SK-N-SH (cell line): Measurements from ENCODE around the gene FLT3LG.

Experiments
- FOXJ3 ChIP-seq: sonication (generic); formaldehyde crosslinking; IDR thresholded peaks from 2 replicates; pipeline ENCODE4 v1.5.1; 2020; ENCODE audit warnings: mild to moderate bottlenecking, missing genetic modification reagents
- POLR2AphosphoS5 ChIP-seq: IDR thresholded peaks from 2 replicates; pipeline ENCODE4 v1.6.1; 2012; ENCODE audit warnings: low read depth, low read length
- RFX5 ChIP-seq: IDR thresholded peaks from 2 replicates; pipeline ENCODE4 v1.6.1; 2012; ENCODE audit warnings: mild to moderate bottlenecking, improper control_type of control experiment, low read length
- TAF1 ChIP-seq: IDR thresholded peaks from 2 replicates; pipeline ENCODE4 v1.6.1; 2012; ENCODE audit warnings: low read depth, mild to moderate bottlenecking, low read length, moderate library complexity, borderline replicate concordance
- TF ChIP-seq, protein P1 (sequence below): fragments of 200-600 bp; sonication (generic); IDR thresholded peaks from 2 replicates; pipeline ENCODE4 v1.6.1; 2017; ENCODE audit warnings: antibody characterized with exemption, mild to moderate bottlenecking, moderate library complexity
- TF ChIP-seq, protein P2 (sequence below): IDR thresholded peaks from 2 replicates; pipeline ENCODE4 v1.6.1; 2012; ENCODE audit warnings: mild to moderate bottlenecking, low read depth, low read length, moderate library complexity
- TF ChIP-seq, protein P3 (sequence below): IDR thresholded peaks from 2 replicates; pipeline ENCODE4 v1.4.0; 2012; ENCODE audit warnings: low read depth
- TF ChIP-seq, protein P4 (sequence below): fragments of 150-350 bp; IDR thresholded peaks from 2 replicates; pipeline ENCODE4 v1.6.1; 2017; ENCODE audit warnings: antibody characterized with exemption, low read length, low read depth, borderline replicate concordance

DNA sequence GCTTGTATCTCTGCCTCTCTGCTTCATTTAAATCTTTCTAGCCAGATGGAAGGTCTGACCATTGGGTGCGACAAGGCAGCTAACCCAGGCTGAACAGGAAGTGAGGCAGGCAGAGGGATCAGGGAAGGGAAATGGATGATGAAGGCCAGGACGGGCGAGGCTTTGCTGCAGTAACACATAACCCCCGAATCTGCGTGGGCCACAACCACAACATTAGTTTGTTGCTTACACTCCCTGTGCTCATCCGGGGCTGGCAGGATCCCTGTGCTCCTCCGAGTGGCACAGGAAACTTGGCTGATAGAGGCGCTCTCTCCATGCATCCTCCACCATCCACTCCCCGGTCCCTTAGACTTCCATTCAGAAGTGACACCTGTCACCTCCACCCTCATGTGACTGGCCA, 1.1 kb upstream of the FLT3LG start:
- TF ChIP-seq, protein P1, sequence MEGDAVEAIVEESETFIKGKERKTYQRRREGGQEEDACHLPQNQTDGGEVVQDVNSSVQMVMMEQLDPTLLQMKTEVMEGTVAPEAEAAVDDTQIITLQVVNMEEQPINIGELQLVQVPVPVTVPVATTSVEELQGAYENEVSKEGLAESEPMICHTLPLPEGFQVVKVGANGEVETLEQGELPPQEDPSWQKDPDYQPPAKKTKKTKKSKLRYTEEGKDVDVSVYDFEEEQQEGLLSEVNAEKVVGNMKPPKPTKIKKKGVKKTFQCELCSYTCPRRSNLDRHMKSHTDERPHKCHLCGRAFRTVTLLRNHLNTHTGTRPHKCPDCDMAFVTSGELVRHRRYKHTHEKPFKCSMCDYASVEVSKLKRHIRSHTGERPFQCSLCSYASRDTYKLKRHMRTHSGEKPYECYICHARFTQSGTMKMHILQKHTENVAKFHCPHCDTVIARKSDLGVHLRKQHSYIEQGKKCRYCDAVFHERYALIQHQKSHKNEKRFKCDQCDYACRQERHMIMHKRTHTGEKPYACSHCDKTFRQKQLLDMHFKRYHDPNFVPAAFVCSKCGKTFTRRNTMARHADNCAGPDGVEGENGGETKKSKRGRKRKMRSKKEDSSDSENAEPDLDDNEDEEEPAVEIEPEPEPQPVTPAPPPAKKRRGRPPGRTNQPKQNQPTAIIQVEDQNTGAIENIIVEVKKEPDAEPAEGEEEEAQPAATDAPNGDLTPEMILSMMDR, result no peak
- TF ChIP-seq, protein P2, sequence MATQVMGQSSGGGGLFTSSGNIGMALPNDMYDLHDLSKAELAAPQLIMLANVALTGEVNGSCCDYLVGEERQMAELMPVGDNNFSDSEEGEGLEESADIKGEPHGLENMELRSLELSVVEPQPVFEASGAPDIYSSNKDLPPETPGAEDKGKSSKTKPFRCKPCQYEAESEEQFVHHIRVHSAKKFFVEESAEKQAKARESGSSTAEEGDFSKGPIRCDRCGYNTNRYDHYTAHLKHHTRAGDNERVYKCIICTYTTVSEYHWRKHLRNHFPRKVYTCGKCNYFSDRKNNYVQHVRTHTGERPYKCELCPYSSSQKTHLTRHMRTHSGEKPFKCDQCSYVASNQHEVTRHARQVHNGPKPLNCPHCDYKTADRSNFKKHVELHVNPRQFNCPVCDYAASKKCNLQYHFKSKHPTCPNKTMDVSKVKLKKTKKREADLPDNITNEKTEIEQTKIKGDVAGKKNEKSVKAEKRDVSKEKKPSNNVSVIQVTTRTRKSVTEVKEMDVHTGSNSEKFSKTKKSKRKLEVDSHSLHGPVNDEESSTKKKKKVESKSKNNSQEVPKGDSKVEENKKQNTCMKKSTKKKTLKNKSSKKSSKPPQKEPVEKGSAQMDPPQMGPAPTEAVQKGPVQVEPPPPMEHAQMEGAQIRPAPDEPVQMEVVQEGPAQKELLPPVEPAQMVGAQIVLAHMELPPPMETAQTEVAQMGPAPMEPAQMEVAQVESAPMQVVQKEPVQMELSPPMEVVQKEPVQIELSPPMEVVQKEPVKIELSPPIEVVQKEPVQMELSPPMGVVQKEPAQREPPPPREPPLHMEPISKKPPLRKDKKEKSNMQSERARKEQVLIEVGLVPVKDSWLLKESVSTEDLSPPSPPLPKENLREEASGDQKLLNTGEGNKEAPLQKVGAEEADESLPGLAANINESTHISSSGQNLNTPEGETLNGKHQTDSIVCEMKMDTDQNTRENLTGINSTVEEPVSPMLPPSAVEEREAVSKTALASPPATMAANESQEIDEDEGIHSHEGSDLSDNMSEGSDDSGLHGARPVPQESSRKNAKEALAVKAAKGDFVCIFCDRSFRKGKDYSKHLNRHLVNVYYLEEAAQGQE, result no peak
- TF ChIP-seq RFX5 (no peak), POLR2AphosphoS5 (no peak), TAF1 (no peak), FOXJ3 (CRISPR knock-in tag) (no peak)
- TF ChIP-seq, protein P3, sequence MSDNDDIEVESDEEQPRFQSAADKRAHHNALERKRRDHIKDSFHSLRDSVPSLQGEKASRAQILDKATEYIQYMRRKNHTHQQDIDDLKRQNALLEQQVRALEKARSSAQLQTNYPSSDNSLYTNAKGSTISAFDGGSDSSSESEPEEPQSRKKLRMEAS, result no peak
- TF ChIP-seq, protein P4, sequence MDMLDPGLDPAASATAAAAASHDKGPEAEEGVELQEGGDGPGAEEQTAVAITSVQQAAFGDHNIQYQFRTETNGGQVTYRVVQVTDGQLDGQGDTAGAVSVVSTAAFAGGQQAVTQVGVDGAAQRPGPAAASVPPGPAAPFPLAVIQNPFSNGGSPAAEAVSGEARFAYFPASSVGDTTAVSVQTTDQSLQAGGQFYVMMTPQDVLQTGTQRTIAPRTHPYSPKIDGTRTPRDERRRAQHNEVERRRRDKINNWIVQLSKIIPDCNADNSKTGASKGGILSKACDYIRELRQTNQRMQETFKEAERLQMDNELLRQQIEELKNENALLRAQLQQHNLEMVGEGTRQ, result no peak
